ENCODE data around the gene PCDHB5.

- TF ChIP-seq CTCF (IDR thresholded peaks at IDR 0.05) (peak in 2 of 6 experiments; percentile 7 to 17), POLR2A (IDR thresholded peaks at IDR 0.05) (no peak)
Observed at GRCh38 chr5:141121563-141121962, 13.4 kb upstream of the PCDHB5 start, which contains the start of gene PCDHB4.
